CD4-positive, alpha-beta T cell (primary cell): Measurements from ENCODE around the gene BRINP3. TPM values are rescaled to one million over a fixed set of nuclear protein-coding genes. Genes with fewer than 3 reads are reported as not detected.

Experiments used
- ATAC-seq: fragments of 200-7000 bp; cut with Tn5 transposase; one replicate; pipeline ENCODE4 v1.10.0; 2022; ENCODE audit warnings: mild to moderate bottlenecking; ENCODE audit not compliant: poor library complexity
- CTCF ChIA-PET: fragments of 350-600 bp; sonication (Branson Sonifier 250); formaldehyde crosslinking; loops from one replicate; lab custom pipeline; 2021; ENCODE audit warnings: antibody characterized with exemption, inconsistent platforms; lab: Charles Lee
- POLR2A ChIA-PET: fragments of 350-600 bp; sonication (Branson Sonifier 250); formaldehyde crosslinking; loops from one replicate; lab custom pipeline; 2021; ENCODE audit warnings: antibody characterized with exemption, inconsistent platforms; lab: Charles Lee
- DNase-seq, 14 experiments: peaks; one replicate each; pipeline ENCODE4 v3.0.0-alpha.2; 2013 to 2020; ENCODE audit warnings: mixed read lengths in 2 of 14
- H3K27ac ChIP-seq, 2 donors: one replicate each; pipeline versions ENCODE4 v1.5.1 to v1.7.0; 2013; ENCODE audit warnings: low read length in 2 of 2, low read depth in 1 of 2, mild to moderate bottlenecking in 1 of 2
- H3K27me3 ChIP-seq, 2 experiments: 1 replicate in 1 of 2; 2 replicates in 1 of 2; pipeline versions ENCODE4 v1.6.1 to v1.7.0; 2013; ENCODE audit warnings: low read length in 2 of 2, control low read depth in 1 of 2, mild to moderate bottlenecking in 1 of 2, moderate library complexity in 1 of 2; ENCODE audit not compliant: insufficient read depth in 2 of 2, control insufficient read depth in 1 of 2
- H3K36me3 ChIP-seq: one replicate; pipeline ENCODE4 v1.6.1; 2013; ENCODE audit warnings: low read length, control low read depth; ENCODE audit not compliant: insufficient read depth
- H3K4me1 ChIP-seq: one replicate; pipeline ENCODE4 v1.6.1; 2013; ENCODE audit warnings: low read length, control low read depth; ENCODE audit not compliant: insufficient read depth
- H3K4me3 ChIP-seq: one replicate; pipeline ENCODE4 v1.5.1; 2013; ENCODE audit warnings: mild to moderate bottlenecking, low read length, moderate library complexity
- H3K9me3 ChIP-seq, 2 experiments: 1 replicate in 1 of 2; 2 replicates in 1 of 2; pipeline versions ENCODE4 v1.6.1 to v1.7.0; 2013; ENCODE audit warnings: low read length in 2 of 2, mild to moderate bottlenecking in 2 of 2, control low read depth in 1 of 2, moderate library complexity in 1 of 2; ENCODE audit not compliant: control insufficient read depth in 1 of 2, insufficient read depth in 1 of 2
- H3K27ac Mint-ChIP-seq: one replicate; pipeline ENCODE4 v1.8.0; 2020; ENCODE audit warnings: mixed read lengths
- H3K27me3 Mint-ChIP-seq: one replicate; pipeline ENCODE4 v1.8.0; 2021; ENCODE audit warnings: mixed read lengths
- H3K36me3 Mint-ChIP-seq: one replicate; pipeline ENCODE4 v1.8.0; 2021; ENCODE audit warnings: low read depth, mixed read lengths
- H3K4me1 Mint-ChIP-seq: one replicate; pipeline ENCODE4 v1.8.0; 2021; ENCODE audit warnings: low read depth, mixed read lengths
- H3K4me3 Mint-ChIP-seq: one replicate; pipeline ENCODE4 v1.8.0; 2020; ENCODE audit warnings: mild to moderate bottlenecking, mixed read lengths
- H3K9me3 Mint-ChIP-seq: one replicate; pipeline ENCODE4 v1.8.0; 2020; ENCODE audit warnings: mixed read lengths
- intact Hi-C, 2 experiments: fragments of 100-400 bp; cut with DNase I in 1 of 2; cut with micrococcal nuclease in 1 of 2; formaldehyde crosslinking; loops; one replicate each; pipeline versions ENCODE4 v1.15.1 to v1.9.0; 2023 to 2025; cut with DNase I, micrococcal nuclease
- total RNA-seq, 174 experiments: library from RNA in 2 of 174; stranded (reverse) in 2 of 174; gene quantifications; one replicate each; pipeline ENCODE4 v1.2.3 and lab custom pipeline; 2021 to 2026
- TF ChIP-seq, protein P1 (sequence below): fragments of 200-600 bp; IDR thresholded peaks from one replicate; pipeline ENCODE4 v1.8.0; 2022; ENCODE audit warnings: antibody characterized with exemption, mild to moderate bottlenecking

BRINP3 gene
- total RNA-seq, 2 experiments from 2014 or later: not detected

- TF ChIP-seq, protein P1, sequence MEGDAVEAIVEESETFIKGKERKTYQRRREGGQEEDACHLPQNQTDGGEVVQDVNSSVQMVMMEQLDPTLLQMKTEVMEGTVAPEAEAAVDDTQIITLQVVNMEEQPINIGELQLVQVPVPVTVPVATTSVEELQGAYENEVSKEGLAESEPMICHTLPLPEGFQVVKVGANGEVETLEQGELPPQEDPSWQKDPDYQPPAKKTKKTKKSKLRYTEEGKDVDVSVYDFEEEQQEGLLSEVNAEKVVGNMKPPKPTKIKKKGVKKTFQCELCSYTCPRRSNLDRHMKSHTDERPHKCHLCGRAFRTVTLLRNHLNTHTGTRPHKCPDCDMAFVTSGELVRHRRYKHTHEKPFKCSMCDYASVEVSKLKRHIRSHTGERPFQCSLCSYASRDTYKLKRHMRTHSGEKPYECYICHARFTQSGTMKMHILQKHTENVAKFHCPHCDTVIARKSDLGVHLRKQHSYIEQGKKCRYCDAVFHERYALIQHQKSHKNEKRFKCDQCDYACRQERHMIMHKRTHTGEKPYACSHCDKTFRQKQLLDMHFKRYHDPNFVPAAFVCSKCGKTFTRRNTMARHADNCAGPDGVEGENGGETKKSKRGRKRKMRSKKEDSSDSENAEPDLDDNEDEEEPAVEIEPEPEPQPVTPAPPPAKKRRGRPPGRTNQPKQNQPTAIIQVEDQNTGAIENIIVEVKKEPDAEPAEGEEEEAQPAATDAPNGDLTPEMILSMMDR: no peak
- Histone ChIP-seq H3K27ac (no peak overlapping the region), H3K9me3 (no peaks in the 10 kb centered on the region), H3K4me3 (no peak overlapping the region), H3K36me3 (no peaks in the 10 kb centered on the region), H3K4me1 (no peaks in the 10 kb centered on the region), H3K27me3 (no peaks in the 10 kb centered on the region)
- H3K27ac Mint-ChIP-seq: no peak overlapping the region
- H3K4me1 Mint-ChIP-seq: no peaks in the 10 kb centered on the region
- no peak overlapping the region for H3K4me3 Mint-ChIP-seq
- no peaks in the 10 kb centered on the region for H3K27me3 Mint-ChIP-seq
- DNase-seq: no peak
- CTCF ChIA-PET: no interaction called here
- ATAC-seq: no peak
- H3K36me3 Mint-ChIP-seq: no peaks in the 10 kb centered on the region
- peaks cover 9% of the 10 kb centered on the region for H3K9me3 Mint-ChIP-seq
- intact Hi-C loops: no loop called here
- POLR2A ChIA-PET: no interaction called here
Observed at GRCh38 chr1:190274721-190275120, 202.9 kb downstream of the BRINP3 start.

DNA sequence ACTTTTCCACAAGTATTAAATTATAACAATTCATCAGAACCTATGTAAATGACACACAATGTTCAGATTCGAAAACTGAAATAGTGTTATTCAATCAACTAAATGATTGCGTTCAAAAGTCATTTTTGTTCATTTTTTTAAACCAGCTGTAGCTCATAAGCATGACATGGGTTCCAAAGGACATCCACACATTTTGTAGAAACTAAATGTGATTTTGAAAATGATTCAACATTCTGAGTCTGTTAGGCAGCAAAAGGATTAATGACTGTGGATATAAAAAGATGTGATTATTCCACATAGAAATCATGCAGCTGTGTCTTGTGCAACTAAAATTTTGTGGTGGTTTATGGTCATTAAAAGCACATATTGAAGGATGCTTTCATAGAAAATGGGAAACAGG, 204.5 kb downstream of the BRINP3 start:
- Mint-ChIP-seq H3K36me3 (no peaks in the 10 kb centered on the region), H3K27ac (no peak overlapping the region), H3K4me3 (no peak overlapping the region), H3K4me1 (no peaks in the 10 kb centered on the region), H3K27me3 (no peaks in the 10 kb centered on the region), H3K9me3 (peaks cover 9% of the 10 kb centered on the region)
- ChIA-PET CTCF (no interaction called here), POLR2A (no interaction called here)
- ATAC-seq: no peak
- Histone ChIP-seq H3K27me3 (no peaks in the 10 kb centered on the region), H3K9me3 (no peaks in the 10 kb centered on the region), H3K27ac (no peak overlapping the region), H3K4me1 (no peaks in the 10 kb centered on the region), H3K36me3 (no peaks in the 10 kb centered on the region), H3K4me3 (no peak overlapping the region)
- TF ChIP-seq, protein P1: no peak
- DNase-seq: no peak
- intact Hi-C loops: no loop called here

DNA sequence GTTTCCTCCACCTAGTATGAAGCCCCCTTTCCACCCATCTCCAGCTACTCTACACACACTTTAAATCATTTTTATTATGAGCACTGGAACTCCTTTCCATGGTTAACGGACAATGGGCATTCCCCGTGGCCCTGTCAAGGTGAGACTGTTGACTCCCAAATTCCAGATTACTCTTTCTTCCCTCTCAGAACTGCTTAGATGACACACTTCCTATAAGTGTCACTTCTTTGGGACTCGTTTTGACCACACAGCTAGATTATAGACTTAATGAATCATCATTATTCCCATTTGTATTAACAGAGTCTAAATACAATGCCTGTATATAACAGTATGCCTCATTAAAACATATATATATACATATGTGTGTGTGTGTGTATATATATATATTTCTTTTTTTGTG, 215.1 kb downstream of the BRINP3 start:
- POLR2A ChIA-PET: no interaction called here
- H3K27ac ChIP-seq: no peak overlapping the region
- ATAC-seq: no peak

More for the DNA sequence above, 215.1 kb downstream of the BRINP3 start:
- no peaks in the 10 kb centered on the region for H3K36me3 Mint-ChIP-seq
- CTCF ChIA-PET: no interaction called here
- TF ChIP-seq, protein P1: no peak
- H3K9me3 Mint-ChIP-seq: peaks cover 8% of the 10 kb centered on the region
- no peaks in the 10 kb centered on the region for H3K4me1 Mint-ChIP-seq
- no peak overlapping the region for H3K27ac Mint-ChIP-seq
- no peaks in the 10 kb centered on the region for H3K27me3 Mint-ChIP-seq
- no peak overlapping the region for H3K4me3 Mint-ChIP-seq
- Histone ChIP-seq H3K36me3 (no peaks in the 10 kb centered on the region), H3K4me3 (no peak overlapping the region), H3K27me3 (no peaks in the 10 kb centered on the region), H3K9me3 (peaks cover 0 to 10% of the 10 kb centered on the region in 2 experiments), H3K4me1 (no peaks in the 10 kb centered on the region)
- intact Hi-C loops: no loop called here
- DNase-seq: no peak
